GM18505 (cell line): ENCODE measurements around the gene TMEM255B.

Source experiments
- ATAC-seq: cut with Tn5 transposase; IDR thresholded peaks from one replicate; pipeline ENCODE4 v1.9.1; 2021; ENCODE audit not compliant: unreplicated experiment
- POLR2A ChIP-seq: IDR thresholded peaks from 4 replicates; pipeline ENCODE4 v1.6.1; 2011; ENCODE audit warnings: borderline replicate concordance; ENCODE audit not compliant: insufficient read depth, insufficient read length; ENCODE audit errors: extremely low read depth

TMEM255B gene

GRCh38 chr13:113771709-113772331 is 12.8 kb downstream of the TMEM255B start:
- no peak for TF ChIP-seq POLR2A
- no peak for ATAC-seq

- ATAC-seq, result no peak
Measured at GRCh38 chr13:113774177-113775107, 15.4 kb downstream of the TMEM255B start.

GRCh38 chr13:113775451-113776145 is 16.6 kb downstream of the TMEM255B start:
- no peak for TF ChIP-seq POLR2A
- no peak for ATAC-seq

More at GRCh38 chr13:113774177-113775107, 15.4 kb downstream of the TMEM255B start:
- no peak for TF ChIP-seq POLR2A

GRCh38 chr13:113776231-113777125 is 17.5 kb downstream of the TMEM255B start:
- ATAC-seq, result no peak
- TF ChIP-seq POLR2A, result no peak

- no peak for ATAC-seq
- TF ChIP-seq POLR2A, result no peak
Measured at GRCh38 chr13:113777311-113778260, 18.6 kb downstream of the TMEM255B start.

- no peak for TF ChIP-seq POLR2A
- no peak for ATAC-seq
Measured at GRCh38 chr13:113781571-113781970, 22.5 kb downstream of the TMEM255B start.

- ATAC-seq, result no peak
Measured at GRCh38 chr13:113782472-113782871, 23.4 kb downstream of the TMEM255B start.

GRCh38 chr13:113783200-113783881 is 24.3 kb downstream of the TMEM255B start:
- TF ChIP-seq POLR2A, result no peak
- ATAC-seq, result no peak

More at GRCh38 chr13:113782472-113782871, 23.4 kb downstream of the TMEM255B start:
- TF ChIP-seq POLR2A, result no peak

- no peak for TF ChIP-seq POLR2A
- no peak for ATAC-seq
Measured at GRCh38 chr13:113783966-113784644, 25.1 kb downstream of the TMEM255B start.

- no peak for ATAC-seq
- no peak for TF ChIP-seq POLR2A
Measured at GRCh38 chr13:113784645-113785024, 25.6 kb downstream of the TMEM255B start.
